Smooth muscle cell (in vitro differentiated cells): Measurements from ENCODE around the gene ERBIN. TPM values are rescaled to one million over a fixed set of nuclear protein-coding genes. Genes with fewer than 3 reads are reported as not detected.

Experiments used
- DNase-seq: peaks from one replicate; lab custom pipeline; 2025; ENCODE audit not compliant: unreplicated experiment; lab: John Stamatoyannopoulos, UW
- H2AFZ ChIP-seq: fragments of 200-600 bp; sonication (generic); 2 replicates; pipeline ENCODE4 v1.6.0; 2016; ENCODE audit warnings: antibody characterized with exemption, low read depth, mild to moderate bottlenecking
- H3F3A ChIP-seq: fragments of 200-600 bp; sonication (generic); 2 replicates; pipeline ENCODE4 v1.6.0; 2017; ENCODE audit warnings: antibody characterized with exemption, low read depth
- H3K27ac ChIP-seq: fragments of 200-600 bp; sonication (generic); 2 replicates; pipeline ENCODE4 v1.5.1; 2016; ENCODE audit warnings: low read depth, mild to moderate bottlenecking
- H3K27me3 ChIP-seq: fragments of 200-600 bp; sonication (generic); 2 replicates; pipeline ENCODE4 v1.6.1; 2016; ENCODE audit warnings: low read depth, mild to moderate bottlenecking
- H3K36me3 ChIP-seq: fragments of 200-600 bp; sonication (generic); 2 replicates; pipeline ENCODE4 v1.5.1; 2016; ENCODE audit warnings: low read depth
- H3K4me1 ChIP-seq: fragments of 200-600 bp; sonication (generic); 2 replicates; pipeline ENCODE4 v1.5.1; 2016; ENCODE audit warnings: low read depth
- H3K4me2 ChIP-seq: fragments of 200-600 bp; sonication (generic); 2 replicates; pipeline ENCODE4 v1.6.0; 2016; ENCODE audit warnings: mild to moderate bottlenecking
- H3K4me3 ChIP-seq: fragments of 200-600 bp; sonication (generic); 2 replicates; pipeline ENCODE4 v1.5.1; 2016; ENCODE audit warnings: mild to moderate bottlenecking
- H3K79me2 ChIP-seq: fragments of 200-600 bp; sonication (generic); 2 replicates; pipeline ENCODE4 v1.6.0; 2016; ENCODE audit warnings: low read depth, mild to moderate bottlenecking
- H3K9ac ChIP-seq: fragments of 200-600 bp; sonication (generic); 2 replicates; pipeline ENCODE4 v1.6.0; 2016; ENCODE audit warnings: low read depth
- H3K9me3 ChIP-seq: fragments of 200-600 bp; sonication (generic); replicated peaks from 2 replicates; pipeline ENCODE4 v1.5.1; 2016; ENCODE audit warnings: low read depth
- H4K20me1 ChIP-seq: fragments of 200-600 bp; sonication (generic); 2 replicates; pipeline ENCODE4 v1.6.0; 2016; ENCODE audit warnings: low read depth
- CTCF ChIP-seq: fragments of 200-600 bp; sonication (generic); IDR thresholded peaks from 2 replicates; pipeline ENCODE4 v1.5.1; 2017; ENCODE audit warnings: borderline replicate concordance, mild to moderate bottlenecking, antibody characterized with exemption; ENCODE audit not compliant: insufficient read depth, poor library complexity, severe bottlenecking
- WGBS: methylation state at CpG from one replicate; pipeline ENCODE4 v1.1.7; 2016; ENCODE audit warnings: low lambda C conversion rate; 5-methylcytosine and 5-hydroxymethylcytosine counted together
- polyA plus RNA-seq: library from polyadenylated mRNA; unstranded; fragments of >200 nt; fragmentation: Nextera tagmentation; extraction: Ambion mirVana; gene quantifications from 2 replicates; pipeline ENCODE4 v1.2.1, GENCODE V29; 2016
- small RNA-seq: library from RNA; depleted of rRNA; stranded (forward); fragments of <200 nt; gene quantifications from one replicate; pipeline ENCODE3, GENCODE V24; 2014
- total RNA-seq: library from RNA; depleted of rRNA; stranded (reverse); fragments of >200 nt; gene quantifications from 2 replicates; pipeline ENCODE4 v1.2.3, GENCODE V29; 2014

The ERBIN gene
- total and polyA plus RNA-seq, 2 experiments from 2014 or later = 16.8 to 75.8 TPM

GRCh38 chr5:66122379-66123034 is 196.1 kb downstream of the ERBIN start:
- Histone ChIP-seq H3K36me3 (no peaks in the 10 kb centered on the region), H2AFZ (no peak overlapping the region), H3K4me2 (no peak overlapping the region), H3K27me3 (no peaks in the 10 kb centered on the region), H3K4me1 (no peaks in the 10 kb centered on the region), H4K20me1 (no peaks in the 10 kb centered on the region), H3K9me3 (no peaks in the 10 kb centered on the region), H3K9ac (no peak overlapping the region), H3K4me3 (no peak overlapping the region), H3F3A (no peaks in the 10 kb centered on the region), H3K27ac (no peak overlapping the region), H3K79me2 (no peaks in the 10 kb centered on the region)
- no peak for DNase-seq
- 89% methylated on average over 2 of the region's 2 CpGs for WGBS
- no peak for TF ChIP-seq CTCF

GRCh38 chr5:66129144-66129543 is 202.8 kb downstream of the ERBIN start:
- Histone ChIP-seq H3K9ac (no peak overlapping the region), H4K20me1 (no peaks in the 10 kb centered on the region), H3K9me3 (no peaks in the 10 kb centered on the region), H3K27ac (no peak overlapping the region), H3K4me1 (no peaks in the 10 kb centered on the region), H2AFZ (no peak overlapping the region), H3K79me2 (no peaks in the 10 kb centered on the region), H3K36me3 (no peaks in the 10 kb centered on the region), H3K4me2 (no peak overlapping the region), H3K4me3 (no peak overlapping the region), H3F3A (no peaks in the 10 kb centered on the region), H3K27me3 (no peaks in the 10 kb centered on the region)
- 90% methylated on average over 4 of the region's 4 CpGs for WGBS
- TF ChIP-seq CTCF = no peak
- DNase-seq = no peak

- no peak overlapping the region for H3K27ac ChIP-seq
- WGBS = 96% methylated on average over 1 of the region's 1 CpG
- H3K79me2 ChIP-seq = no peaks in the 10 kb centered on the region
- no peak overlapping the region for H3K9ac ChIP-seq
- no peaks in the 10 kb centered on the region for H3K36me3 ChIP-seq
- no peak overlapping the region for H2AFZ ChIP-seq
- H3F3A ChIP-seq = no peaks in the 10 kb centered on the region
- DNase-seq = no peak
- H3K9me3 ChIP-seq = no peaks in the 10 kb centered on the region
- no peak overlapping the region for H3K4me2 ChIP-seq
- no peaks in the 10 kb centered on the region for H3K4me1 ChIP-seq
- no peak for TF ChIP-seq CTCF
- no peaks in the 10 kb centered on the region for H4K20me1 ChIP-seq
- H3K4me3 ChIP-seq = no peak overlapping the region
- H3K27me3 ChIP-seq = no peaks in the 10 kb centered on the region
These were observed 204.1 kb downstream of the ERBIN start for GRCh38 chr5:66130493-66130892.

Small RNA genes within 50 kb of the gene (small RNA-seq; reads per million reads assigned to genes)
- gene RF00598 = not detected

Other genes with a start within 250 kb of the ERBIN start
- 12.8 and 16.4 TPM in 2 replicates for gene SGTB, start 204.5 kb upstream of the ERBIN start, total RNA-seq
- gene SGTB, start 204.5 kb upstream of the ERBIN start, polyA plus RNA-seq = 3.8 and 5.3 TPM in 2 replicates
- gene NLN, start 204.4 kb upstream of the ERBIN start, total RNA-seq = 33.6 and 37.7 TPM in 2 replicates
- 25.4 and 31.9 TPM in 2 replicates for gene NLN, start 204.4 kb upstream of the ERBIN start, polyA plus RNA-seq
- gene SREK1, start 217.7 kb downstream of the ERBIN start, total RNA-seq = 70.9 and 83.7 TPM in 2 replicates
- 31.0 and 43.7 TPM in 2 replicates for gene SREK1, start 217.7 kb downstream of the ERBIN start, polyA plus RNA-seq